ENCODE results near the gene DHTKD1. TPM values are rescaled to one million over a fixed set of nuclear protein-coding genes. Genes with fewer than 3 reads are reported as not detected.

Gene DHTKD1
- total RNA-seq, 4 donors from 2014 or later, result 21.8 to 26.2 (median 22.2) TPM

- TF ChIP-seq CTCF (IDR thresholded peaks at IDR 0.05; ENCODE audit: low read depth), result no peak
These were observed 29.0 kb downstream of the DHTKD1 start for GRCh38 chr10:12097791-12098190.

GRCh38 chr10:12098966-12099365 is 30.2 kb downstream of the DHTKD1 start:
- no peak for TF ChIP-seq CTCF (IDR thresholded peaks at IDR 0.05; ENCODE audit: low read depth)

- no peak for TF ChIP-seq CTCF (IDR thresholded peaks at IDR 0.05; ENCODE audit: low read depth)
These were observed 35.0 kb downstream of the DHTKD1 start for GRCh38 chr10:12103802-12104201.

- TF ChIP-seq CTCF (IDR thresholded peaks at IDR 0.05; ENCODE audit: low read depth), result no peak
These were observed 39.0 kb downstream of the DHTKD1 start for GRCh38 chr10:12107781-12108180.

- TF ChIP-seq CTCF (IDR thresholded peaks at IDR 0.05; ENCODE audit: low read depth), result no peak
These were observed 40.5 kb downstream of the DHTKD1 start for GRCh38 chr10:12109286-12109685.

GRCh38 chr10:12111528-12111927 is 42.8 kb downstream of the DHTKD1 start:
- TF ChIP-seq CTCF (IDR thresholded peaks at IDR 0.05; ENCODE audit: low read depth), result no peak

- TF ChIP-seq CTCF (IDR thresholded peaks at IDR 0.05; ENCODE audit: low read depth), result no peak
These were observed 44.9 kb downstream of the DHTKD1 start for GRCh38 chr10:12113627-12114026.

All from subcutaneous adipose tissue (tissue), 4 donors.